ENCODE data around the gene LGR4.
"Not testable (repeated sequence)": the region's sequence is repeated elsewhere in the genome, so short reads cannot be mapped to it uniquely, and the experiment has no call there.

Gene LGR4

GRCh38 chr11:27348340-27348873 is 124.2 kb downstream of the LGR4 start:
- no peak for DNase-seq (ENCODE audit: low read depth in 2 of 2)

- no peak for DNase-seq (ENCODE audit: low read depth in 2 of 2)
These were observed 124.9 kb downstream of the LGR4 start for GRCh38 chr11:27347359-27348339.

GRCh38 chr11:27339941-27340340 is 132.6 kb downstream of the LGR4 start:
- no peak for DNase-seq (ENCODE audit: low read depth in 2 of 2)

- DNase-seq (ENCODE audit: low read depth in 2 of 2) = not testable (repeated sequence)
These were observed 137.8 kb downstream of the LGR4 start for GRCh38 chr11:27334764-27335163.

- no peak for DNase-seq (ENCODE audit: low read depth in 2 of 2)
These were observed 140.6 kb downstream of the LGR4 start for GRCh38 chr11:27331981-27332380.

- no peak for DNase-seq (ENCODE audit: low read depth in 2 of 2)
These were observed 141.8 kb downstream of the LGR4 start for GRCh38 chr11:27330633-27331270.

- no peak for DNase-seq (ENCODE audit: low read depth in 2 of 2)
These were observed 142.5 kb downstream of the LGR4 start for GRCh38 chr11:27329867-27330632.

GRCh38 chr11:27328614-27329013 is 144.0 kb downstream of the LGR4 start:
- DNase-seq (ENCODE audit: low read depth in 2 of 2) = no peak

GRCh38 chr11:27327064-27327463 is 145.5 kb downstream of the LGR4 start:
- DNase-seq (ENCODE audit: low read depth in 2 of 2) = not testable (repeated sequence)

GRCh38 chr11:27322196-27322595 is 150.4 kb downstream of the LGR4 start:
- not testable (repeated sequence) for DNase-seq (ENCODE audit: low read depth in 2 of 2)

- not testable (repeated sequence) for DNase-seq (ENCODE audit: low read depth in 2 of 2)
These were observed 151.2 kb downstream of the LGR4 start for GRCh38 chr11:27321340-27321739.

GRCh38 chr11:27319072-27319471 is 153.5 kb downstream of the LGR4 start:
- DNase-seq (ENCODE audit: low read depth in 2 of 2) = no peak

GRCh38 chr11:27317751-27318150 is 154.8 kb downstream of the LGR4 start:
- DNase-seq (ENCODE audit: low read depth in 2 of 2) = no peak

Measured in stimulated activated CD8-positive, alpha-beta memory T cell treated with anti-CD3 and anti-CD28 coated beads, Interleukin-15, amount 100 ng/mL, for 4 hours (primary cell).